K562 (cell line): Measurements from ENCODE around the gene GPER1. TPM values are rescaled to one million over a fixed set of nuclear protein-coding genes. Genes with fewer than 3 reads are reported as not detected.
A peak's percentile ranks its signal among the peaks of the same experiment; 100 is the strongest.

Source experiments
- ATF1 ChIP-seq, 2 experiments: fragments of 450-650 bp in 1 of 2; IDR thresholded peaks; 2 replicates each; pipeline ENCODE4 v1.6.1; 2016; ENCODE audit warnings: missing compliant biosample characterization in 1 of 2, missing genetic modification characterization in 1 of 2
- BHLHE40 ChIP-seq: IDR thresholded peaks from 2 replicates; pipeline ENCODE4 v1.6.1; 2011; ENCODE audit warnings: low read length, improper control_type of control experiment
- CREM ChIP-seq: IDR thresholded peaks from 2 replicates; pipeline ENCODE4 v1.6.1; 2014; ENCODE audit warnings: antibody characterized with exemption, low read depth
- EP300 ChIP-seq: IDR thresholded peaks from 2 replicates; pipeline ENCODE4 v1.6.1; 2012; ENCODE audit warnings: low read length, improper control_type of control experiment
- HDAC3 ChIP-seq: fragments of 450-650 bp; IDR thresholded peaks from 2 replicates; pipeline ENCODE4 v1.6.1; 2018; ENCODE audit warnings: borderline replicate concordance, mild to moderate bottlenecking, moderate library complexity; ENCODE audit not compliant: partially characterized antibody
- HNRNPH1 ChIP-seq: fragments of 200-400 bp; formaldehyde crosslinking; optimal IDR thresholded peaks from 2 replicates; pipeline ENCODE3; 2017; ENCODE audit warnings: low read depth, mild to moderate bottlenecking, low read length, moderate library complexity
- IFI16 ChIP-seq: fragments of 250-450 bp; sonication (Bioruptor Pico); IDR thresholded peaks from 2 replicates; pipeline ENCODE4 v2.1.2; 2022; ENCODE audit warnings: mild to moderate bottlenecking, inconsistent platforms
- KDM1A ChIP-seq, 2 experiments: fragments of 450-650 bp; IDR thresholded peaks; 2 replicates each; pipeline ENCODE4 v1.6.1; 2016; ENCODE audit warnings: mild to moderate bottlenecking in 2 of 2
- NR1H2 ChIP-seq: sonication (generic); formaldehyde crosslinking; IDR thresholded peaks from 2 replicates; pipeline ENCODE4 v1.4.0; 2020; ENCODE audit warnings: mild to moderate bottlenecking, missing genetic modification reagents
- OTX1 ChIP-seq: fragments of 450-650 bp; formaldehyde crosslinking; IDR thresholded peaks from 2 replicates; pipeline ENCODE4 v1.4.0; 2022; ENCODE audit warnings: mild to moderate bottlenecking
- PPARD ChIP-seq: fragments of 250-450 bp; sonication (Bioruptor Pico); IDR thresholded peaks from 2 replicates; pipeline ENCODE4 v1.8.0; 2022; ENCODE audit warnings: inconsistent platforms, mild to moderate bottlenecking, moderate library complexity
- RAD21 ChIP-seq, 2 experiments: fragments of 250-450 bp in 1 of 2; fragments of 450-650 bp in 1 of 2; sonication (Bioruptor Pico) in 1 of 2; formaldehyde crosslinking in 1 of 2; IDR thresholded peaks in 1 of 2; conservative IDR thresholded peaks in 1 of 2; 2 replicates each; pipeline versions ENCODE4 v1.4.0 to v1.8.0; 2020 to 2022; ENCODE audit warnings: mild to moderate bottlenecking in 2 of 2, moderate library complexity in 1 of 2
- SAP30 ChIP-seq: fragments of 200-600 bp; sonication (generic); IDR thresholded peaks from 2 replicates; pipeline ENCODE4 v1.6.1; 2012; ENCODE audit warnings: borderline replicate concordance, low read depth, mild to moderate bottlenecking, moderate library complexity, low read length, control low read depth, inconsistent platforms; ENCODE audit not compliant: insufficient read depth, poor library complexity, severe bottlenecking
- SIRT6 ChIP-seq: IDR thresholded peaks from one replicate; pipeline ENCODE4 v1.6.1; 2012; ENCODE audit warnings: low read depth, mild to moderate bottlenecking, control low read depth, inconsistent platforms, low read length, moderate library complexity
- SMARCA4 ChIP-seq: fragments of 450-650 bp; IDR thresholded peaks from 2 replicates; pipeline ENCODE4 v1.6.1; 2016
- ZNF165 ChIP-seq: fragments of 250-450 bp; sonication (Bioruptor Pico); IDR thresholded peaks from 2 replicates; pipeline ENCODE4 v1.4.0; 2020; ENCODE audit warnings: borderline replicate concordance
- ZNF175 ChIP-seq: fragments of 200-800 bp; sonication (Bioruptor generic); IDR thresholded peaks from 2 replicates; pipeline ENCODE4 v1.6.1; 2016; ENCODE audit warnings: low read depth, mild to moderate bottlenecking, missing genetic modification characterization, missing compliant biosample characterization
- polyA plus RNA-seq, 8 experiments: library from polyadenylated mRNA; depleted of rRNA in 4 of 8; stranded (reverse) in 5 of 8; unstranded in 3 of 8; fragments of >200 nt; fragmentation: Nextera tagmentation in 2 of 8; fragmentation: Illumina TruSeq in 1 of 8; extraction: Ambion mirVana in 2 of 8; extraction: Trizol in 1 of 8; gene quantifications; 2 replicates each; pipeline versions ENCODE4 v1.2.1 to v1.2.3, GENCODE V29; 2011 to 2014; ENCODE audit warnings: inconsistent platforms in 1 of 8, missing spikeins in 1 of 8
- total RNA-seq, 7 experiments: library from RNA; depleted of rRNA in 6 of 7; stranded (reverse); fragments of >200 nt in 6 of 7; fragmentation: Illumina TruSeq in 2 of 7; extraction: Trizol in 2 of 7; gene quantifications; 2 replicates each; pipeline versions ENCODE4 v1.2.1 to v1.2.3, GENCODE V29; 2011 to 2021; ENCODE audit warnings: low replicate concordance in 1 of 7
- TF ChIP-seq, protein P1 (sequence below): sonication (generic); formaldehyde crosslinking; IDR thresholded peaks from 2 replicates; pipeline ENCODE4 v1.8.0; 2022; ENCODE audit warnings: mild to moderate bottlenecking, low read depth, missing genetic modification reagents
- TF ChIP-seq, protein P2 (sequence below): fragments of 450-650 bp; IDR thresholded peaks from 2 replicates; pipeline ENCODE4 v1.6.1; 2014; ENCODE audit warnings: low read depth, mild to moderate bottlenecking, moderate library complexity, borderline replicate concordance
- TF ChIP-seq, protein P3 (sequence below): fragments of 250-450 bp; sonication (Bioruptor Pico); IDR thresholded peaks from 2 replicates; pipeline ENCODE4 v1.9.0; 2021; ENCODE audit warnings: mild to moderate bottlenecking, inconsistent platforms
- TF ChIP-seq, protein P4 (sequence below): fragments of 250-450 bp; sonication (Bioruptor Pico); IDR thresholded peaks from 2 replicates; pipeline ENCODE4 v1.8.0; 2022; ENCODE audit warnings: moderate library complexity, mild to moderate bottlenecking, inconsistent platforms
- TF ChIP-seq, protein P5 (sequence below): fragments of 450-650 bp; formaldehyde crosslinking; IDR thresholded peaks from 2 replicates; pipeline ENCODE4 v1.4.0; 2022; ENCODE audit warnings: missing genetic modification characterization

GPER1 gene
- total and polyA plus RNA-seq, 9 of the 15 experiments (the other 6 are each of a cell fraction or from before 2014, with no cell fraction given): 0.04 to 0.09 (median 0.08) TPM; not detected in 6

DNA sequence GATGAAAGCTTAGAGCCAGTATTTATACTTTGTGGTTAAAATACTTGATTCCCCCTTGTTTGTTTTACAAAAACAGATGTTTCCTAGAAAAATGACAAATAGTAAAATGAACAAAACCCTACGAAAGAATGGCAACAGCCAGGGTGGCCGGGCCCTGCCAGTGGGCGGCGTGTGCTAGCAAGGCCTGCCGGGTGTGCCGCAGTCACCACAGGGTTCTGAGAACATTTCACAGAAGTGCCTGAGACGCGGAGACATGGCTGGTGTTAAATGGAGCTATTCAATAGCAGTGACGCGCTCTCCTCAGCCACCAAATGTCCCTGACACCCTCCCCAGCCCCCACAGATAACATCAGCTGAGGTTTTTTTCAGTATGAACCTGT, 29.1 kb upstream of the GPER1 start (continued):
- TF ChIP-seq, protein P1, sequence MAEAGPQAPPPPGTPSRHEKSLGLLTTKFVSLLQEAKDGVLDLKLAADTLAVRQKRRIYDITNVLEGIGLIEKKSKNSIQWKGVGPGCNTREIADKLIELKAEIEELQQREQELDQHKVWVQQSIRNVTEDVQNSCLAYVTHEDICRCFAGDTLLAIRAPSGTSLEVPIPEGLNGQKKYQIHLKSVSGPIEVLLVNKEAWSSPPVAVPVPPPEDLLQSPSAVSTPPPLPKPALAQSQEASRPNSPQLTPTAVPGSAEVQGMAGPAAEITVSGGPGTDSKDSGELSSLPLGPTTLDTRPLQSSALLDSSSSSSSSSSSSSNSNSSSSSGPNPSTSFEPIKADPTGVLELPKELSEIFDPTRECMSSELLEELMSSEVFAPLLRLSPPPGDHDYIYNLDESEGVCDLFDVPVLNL (CRISPR knock-in tag): no peak
- TF ChIP-seq IFI16 (CRISPR knock-in tag) (no peak), SMARCA4 (no peak), RAD21 (CRISPR knock-in tag; conservative IDR thresholded peaks at IDR 0.05 in 1 of 2, IDR thresholded peaks at IDR 0.05 in 1 of 2) (no peak), CREM (peak; percentile 48), PPARD (no peak), KDM1A (IDR thresholded peaks at IDR 0.05) (no peak; a peak in 1 of 4 replicates), ZNF165 (no peak), ZNF175 (CRISPR knock-in tag) (no peak), HNRNPH1 (no peak), EP300 (no peak), OTX1 (no peak), ATF1 (CRISPR knock-in tag; IDR thresholded peaks at IDR 0.05) (no peak), ATF1 (tag; IDR thresholded peaks at IDR 0.05) (0 out of 2 replicates have a peak, but pooled peaks have one; percentile 23), SAP30 (no peak), HDAC3 (no peak), BHLHE40 (no peak), SIRT6 (no peak), NR1H2 (CRISPR knock-in tag) (no peak)
- TF ChIP-seq, protein P2, sequence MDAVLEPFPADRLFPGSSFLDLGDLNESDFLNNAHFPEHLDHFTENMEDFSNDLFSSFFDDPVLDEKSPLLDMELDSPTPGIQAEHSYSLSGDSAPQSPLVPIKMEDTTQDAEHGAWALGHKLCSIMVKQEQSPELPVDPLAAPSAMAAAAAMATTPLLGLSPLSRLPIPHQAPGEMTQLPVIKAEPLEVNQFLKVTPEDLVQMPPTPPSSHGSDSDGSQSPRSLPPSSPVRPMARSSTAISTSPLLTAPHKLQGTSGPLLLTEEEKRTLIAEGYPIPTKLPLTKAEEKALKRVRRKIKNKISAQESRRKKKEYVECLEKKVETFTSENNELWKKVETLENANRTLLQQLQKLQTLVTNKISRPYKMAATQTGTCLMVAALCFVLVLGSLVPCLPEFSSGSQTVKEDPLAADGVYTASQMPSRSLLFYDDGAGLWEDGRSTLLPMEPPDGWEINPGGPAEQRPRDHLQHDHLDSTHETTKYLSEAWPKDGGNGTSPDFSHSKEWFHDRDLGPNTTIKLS: no peak
- TF ChIP-seq, protein P3, sequence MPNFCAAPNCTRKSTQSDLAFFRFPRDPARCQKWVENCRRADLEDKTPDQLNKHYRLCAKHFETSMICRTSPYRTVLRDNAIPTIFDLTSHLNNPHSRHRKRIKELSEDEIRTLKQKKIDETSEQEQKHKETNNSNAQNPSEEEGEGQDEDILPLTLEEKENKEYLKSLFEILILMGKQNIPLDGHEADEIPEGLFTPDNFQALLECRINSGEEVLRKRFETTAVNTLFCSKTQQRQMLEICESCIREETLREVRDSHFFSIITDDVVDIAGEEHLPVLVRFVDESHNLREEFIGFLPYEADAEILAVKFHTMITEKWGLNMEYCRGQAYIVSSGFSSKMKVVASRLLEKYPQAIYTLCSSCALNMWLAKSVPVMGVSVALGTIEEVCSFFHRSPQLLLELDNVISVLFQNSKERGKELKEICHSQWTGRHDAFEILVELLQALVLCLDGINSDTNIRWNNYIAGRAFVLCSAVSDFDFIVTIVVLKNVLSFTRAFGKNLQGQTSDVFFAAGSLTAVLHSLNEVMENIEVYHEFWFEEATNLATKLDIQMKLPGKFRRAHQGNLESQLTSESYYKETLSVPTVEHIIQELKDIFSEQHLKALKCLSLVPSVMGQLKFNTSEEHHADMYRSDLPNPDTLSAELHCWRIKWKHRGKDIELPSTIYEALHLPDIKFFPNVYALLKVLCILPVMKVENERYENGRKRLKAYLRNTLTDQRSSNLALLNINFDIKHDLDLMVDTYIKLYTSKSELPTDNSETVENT: no peak
- TF ChIP-seq, protein P4, sequence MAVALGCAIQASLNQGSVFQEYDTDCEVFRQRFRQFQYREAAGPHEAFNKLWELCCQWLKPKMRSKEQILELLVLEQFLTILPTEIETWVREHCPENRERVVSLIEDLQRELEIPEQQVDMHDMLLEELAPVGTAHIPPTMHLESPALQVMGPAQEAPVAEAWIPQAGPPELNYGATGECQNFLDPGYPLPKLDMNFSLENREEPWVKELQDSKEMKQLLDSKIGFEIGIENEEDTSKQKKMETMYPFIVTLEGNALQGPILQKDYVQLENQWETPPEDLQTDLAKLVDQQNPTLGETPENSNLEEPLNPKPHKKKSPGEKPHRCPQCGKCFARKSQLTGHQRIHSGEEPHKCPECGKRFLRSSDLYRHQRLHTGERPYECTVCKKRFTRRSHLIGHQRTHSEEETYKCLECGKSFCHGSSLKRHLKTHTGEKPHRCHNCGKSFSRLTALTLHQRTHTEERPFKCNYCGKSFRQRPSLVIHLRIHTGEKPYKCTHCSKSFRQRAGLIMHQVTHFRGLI (CRISPR knock-in tag): no peak
- TF ChIP-seq, protein P5, sequence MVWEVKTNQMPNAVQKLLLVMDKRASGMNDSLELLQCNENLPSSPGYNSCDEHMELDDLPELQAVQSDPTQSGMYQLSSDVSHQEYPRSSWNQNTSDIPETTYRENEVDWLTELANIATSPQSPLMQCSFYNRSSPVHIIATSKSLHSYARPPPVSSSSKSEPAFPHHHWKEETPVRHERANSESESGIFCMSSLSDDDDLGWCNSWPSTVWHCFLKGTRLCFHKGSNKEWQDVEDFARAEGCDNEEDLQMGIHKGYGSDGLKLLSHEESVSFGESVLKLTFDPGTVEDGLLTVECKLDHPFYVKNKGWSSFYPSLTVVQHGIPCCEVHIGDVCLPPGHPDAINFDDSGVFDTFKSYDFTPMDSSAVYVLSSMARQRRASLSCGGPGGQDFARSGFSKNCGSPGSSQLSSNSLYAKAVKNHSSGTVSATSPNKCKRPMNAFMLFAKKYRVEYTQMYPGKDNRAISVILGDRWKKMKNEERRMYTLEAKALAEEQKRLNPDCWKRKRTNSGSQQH (CRISPR knock-in tag): no peak
